ENCODE results near the gene FETUB. TPM values are rescaled to one million over a fixed set of nuclear protein-coding genes. Genes with fewer than 3 reads are reported as not detected.

Gene FETUB
- total and polyA plus RNA-seq, 2 donors (not counting 3 experiments of a cell fraction or from before 2014, with no cell fraction given): not detected

GRCh38 chr3:186612065-186612464 lies 28.1 kb upstream of the FETUB start:
- no peak overlapping the region for H3K9ac ChIP-seq (replicated peaks; ENCODE audit: extremely low read depth, insufficient read depth, low read length)
- H3K9me1 ChIP-seq (replicated peaks; ENCODE audit: control insufficient read depth, extremely low read depth, insufficient read depth, low read length): no peaks in the 10 kb centered on the region
- H2AFZ ChIP-seq (ENCODE audit: low read depth, low read length): no peak overlapping the region
- no peak for TF ChIP-seq EZH2 (IDR thresholded peaks at IDR 0.05; ENCODE audit: borderline replicate concordance, low read depth, low read length, severe bottlenecking)
- TF ChIP-seq JUN (IDR thresholded peaks at IDR 0.05; ENCODE audit: borderline replicate concordance, insufficient read depth, insufficient read length, low read depth): no peak
- TF ChIP-seq MYC (IDR thresholded peaks at IDR 0.05; ENCODE audit: low read depth, low read length): no peak
- TF ChIP-seq POLR2A (IDR thresholded peaks at IDR 0.05; ENCODE audit: low read depth, low read length): no peak
- TF ChIP-seq, protein P1, sequence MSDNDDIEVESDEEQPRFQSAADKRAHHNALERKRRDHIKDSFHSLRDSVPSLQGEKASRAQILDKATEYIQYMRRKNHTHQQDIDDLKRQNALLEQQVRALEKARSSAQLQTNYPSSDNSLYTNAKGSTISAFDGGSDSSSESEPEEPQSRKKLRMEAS (IDR thresholded peaks at IDR 0.05; ENCODE audit: insufficient read depth, insufficient read length): no peak
- no peak for TF ChIP-seq GATA2 (IDR thresholded peaks at IDR 0.05; ENCODE audit: insufficient read depth, insufficient read length, low read depth, low read length)
- no peak for TF ChIP-seq POLR2AphosphoS5 (IDR thresholded peaks at IDR 0.05; ENCODE audit: insufficient read depth, low read depth, low read length)
- no peak for TF ChIP-seq CTCF (IDR thresholded peaks at IDR 0.05; ENCODE audit: extremely low read depth in 1 of 2, insufficient read depth in 1 of 2, low read depth in 1 of 2, low read length in 2 of 2)
- no peak for TF ChIP-seq FOS (IDR thresholded peaks at IDR 0.05; ENCODE audit: borderline replicate concordance, insufficient read depth, low read length)
- H3K27me3 ChIP-seq (ENCODE audit: control insufficient read depth in 2 of 2, insufficient read depth in 2 of 2, low read length in 2 of 2): peaks cover 3 to 8% of the 10 kb centered on the region in 2 experiments
- no peaks in the 10 kb centered on the region for H3K79me2 ChIP-seq (ENCODE audit: control insufficient read depth, insufficient read depth, low read length)
- no peaks in the 10 kb centered on the region for H3K36me3 ChIP-seq (ENCODE audit: control insufficient read depth in 2 of 2, extremely low read depth in 1 of 2, insufficient read depth in 2 of 2, low read length in 2 of 2)
- CTCF ChIA-PET: interaction anchor here (1.2 to 4.0 kb wide), 4 partner anchors 15 to 629 kb away, joined by 3 to 33 read pairs (median 8); no protein-coding TSS in a partner anchor
- H3K4me3 ChIP-seq (replicated peaks in 1 of 3; ENCODE audit: insufficient read depth in 1 of 3, low read depth in 1 of 3, low read length in 3 of 3): no peak overlapping the region
- POLR2A ChIA-PET: no interaction called here
- no peaks in the 10 kb centered on the region for H4K20me1 ChIP-seq (replicated peaks; ENCODE audit: control insufficient read depth, extremely low read depth, insufficient read depth, low read length)
- dilution Hi-C loops (cut with MboI; ENCODE audit: extremely low pct_ligation_motif_present, low sequenced_read_pairs) (no loop called here), intact Hi-C loops (cut with micrococcal nuclease) (loop anchor here (10.0 kb wide), 1 partner anchor 553 kb away; no protein-coding TSS in a partner anchor)
- H3K4me1 ChIP-seq (ENCODE audit: control insufficient read depth, extremely low read depth, insufficient read depth, low read length): peaks cover 5% of the 10 kb centered on the region
- FAIRE-seq (no peak), DNase-seq (ENCODE audit: low read depth, low spot score) (no peak)
- no peak overlapping the region for H3K4me2 ChIP-seq (ENCODE audit: insufficient read depth, low read length)
- H3K27ac ChIP-seq (ENCODE audit: insufficient read depth, low read depth, low read length): no peak overlapping the region
- BruUV-seq (replicated peaks): no TSS peak
- H3K9me3 ChIP-seq (replicated peaks; ENCODE audit: control insufficient read depth, insufficient read depth, low read length): no peaks in the 10 kb centered on the region

All from endothelial cell of umbilical vein (primary cell).